Glutamatergic neuron (in vitro differentiated cells): Measurements from ENCODE around the gene TSPAN9. TPM values are rescaled to one million over a fixed set of nuclear protein-coding genes. Genes with fewer than 3 reads are reported as not detected.

Experiments used
- DNase-seq: peaks from one replicate; pipeline ENCODE4 v3.0.0; 2022
- H3K27ac Mint-ChIP-seq: one replicate; pipeline ENCODE4 v1.8.0; 2020; ENCODE audit warnings: mild to moderate bottlenecking, mixed read lengths, inconsistent platforms; ENCODE audit not compliant: unreplicated experiment
- H3K27me3 Mint-ChIP-seq: one replicate; pipeline ENCODE4 v1.8.0; 2020; ENCODE audit warnings: mild to moderate bottlenecking, moderate library complexity, mixed read lengths, inconsistent platforms; ENCODE audit not compliant: unreplicated experiment
- H3K36me3 Mint-ChIP-seq: one replicate; pipeline ENCODE4 v1.8.0; 2020; ENCODE audit warnings: mild to moderate bottlenecking, mixed read lengths, inconsistent platforms; ENCODE audit not compliant: unreplicated experiment
- H3K4me1 Mint-ChIP-seq: one replicate; pipeline ENCODE4 v1.8.0; 2020; ENCODE audit warnings: mild to moderate bottlenecking, low read depth, mixed read lengths, inconsistent platforms; ENCODE audit not compliant: unreplicated experiment
- H3K4me3 Mint-ChIP-seq: one replicate; pipeline ENCODE4 v1.8.0; 2020; ENCODE audit warnings: mild to moderate bottlenecking, mixed read lengths, inconsistent platforms; ENCODE audit not compliant: unreplicated experiment
- H3K9me3 Mint-ChIP-seq: one replicate; pipeline ENCODE4 v1.8.0; 2020; ENCODE audit warnings: mild to moderate bottlenecking, moderate library complexity, mixed read lengths, inconsistent platforms; ENCODE audit not compliant: unreplicated experiment
- CTCF ChIP-seq: fragments of 200-600 bp; sonication (generic); IDR thresholded peaks from one replicate; pipeline ENCODE4 v1.5.0; 2021; ENCODE audit not compliant: partially characterized antibody, unreplicated experiment
- total RNA-seq: library from RNA; stranded (reverse); fragmentation: NEBNext Ultra II Directional; extraction: Animal tissue kit (Norgen Biotek cat#: 25700); gene quantifications from one replicate; pipeline ENCODE4 v1.2.1, GENCODE V29; 2021; ENCODE audit not compliant: unreplicated experiment

TSPAN9 gene
- total RNA-seq, 1 donor from 2014 or later: 142 TPM

DNA sequence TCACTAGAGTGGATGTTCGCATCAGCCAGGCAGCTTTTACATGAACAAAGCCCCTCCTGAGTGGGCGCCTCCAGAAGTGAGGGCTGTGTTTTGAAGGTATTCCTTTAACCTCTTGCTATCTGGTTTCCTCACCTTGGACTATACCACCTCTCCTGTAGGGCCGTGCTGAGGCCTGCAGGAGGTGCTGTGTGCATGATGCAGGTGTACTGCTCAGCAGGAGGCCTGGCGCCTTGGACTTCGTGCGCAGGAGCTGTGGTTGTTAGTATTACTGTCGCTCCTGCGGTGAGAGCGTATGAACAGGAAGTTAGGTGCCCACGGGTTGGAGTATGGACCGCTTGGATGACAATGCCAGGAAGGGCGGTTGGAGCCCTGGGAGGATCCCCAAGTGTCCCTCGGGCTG is 130.7 kb downstream of the TSPAN9 start:
- Mint-ChIP-seq H3K27me3 (peaks cover 16% of the 10 kb centered on the region), H3K27ac (no peak overlapping the region), H3K4me3 (no peak overlapping the region), H3K9me3 (peaks cover 17% of the 10 kb centered on the region), H3K36me3 (peaks cover 2% of the 10 kb centered on the region), H3K4me1 (peaks cover 46% of the 10 kb centered on the region)
- no peak for TF ChIP-seq CTCF
- no peak for DNase-seq

GRCh38 chr12:3213188-3213587 is 136.0 kb downstream of the TSPAN9 start:
- Mint-ChIP-seq H3K4me1 (peaks cover 48% of the 10 kb centered on the region), H3K36me3 (no peaks in the 10 kb centered on the region), H3K4me3 (peak overlapping the region; percentile 71), H3K27ac (peak overlapping the region; percentile 92), H3K27me3 (peaks cover 24% of the 10 kb centered on the region), H3K9me3 (peaks cover 22% of the 10 kb centered on the region)
- peak; percentile 66 for DNase-seq
- TF ChIP-seq CTCF: no peak

DNA sequence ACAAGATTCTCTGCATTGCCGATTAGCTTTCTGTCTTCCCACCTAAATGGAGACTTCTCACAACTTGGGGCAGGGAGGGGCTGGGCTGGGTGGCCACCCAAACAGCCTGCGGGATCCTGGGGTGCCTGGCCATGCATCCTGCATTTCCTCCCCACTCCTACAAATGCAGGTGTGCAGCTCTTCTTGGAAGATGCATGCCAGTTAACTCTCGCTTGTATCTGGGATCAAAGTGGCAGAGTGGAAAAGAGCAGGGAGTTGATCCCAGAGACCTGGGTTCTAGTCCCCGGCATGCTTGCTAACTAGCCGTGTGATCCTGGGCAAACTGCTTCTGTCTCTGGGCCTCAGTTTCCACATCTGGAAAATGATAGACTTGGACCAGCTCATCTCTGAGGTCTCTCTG is 136.6 kb downstream of the TSPAN9 start:
- TF ChIP-seq CTCF: no peak
- Mint-ChIP-seq H3K27ac (peak overlapping the region; percentile 92), H3K4me1 (peaks cover 54% of the 10 kb centered on the region), H3K27me3 (peaks cover 24% of the 10 kb centered on the region), H3K9me3 (peaks cover 27% of the 10 kb centered on the region), H3K36me3 (no peaks in the 10 kb centered on the region), H3K4me3 (peak overlapping the region; percentile 71)
- DNase-seq: no peak

DNA sequence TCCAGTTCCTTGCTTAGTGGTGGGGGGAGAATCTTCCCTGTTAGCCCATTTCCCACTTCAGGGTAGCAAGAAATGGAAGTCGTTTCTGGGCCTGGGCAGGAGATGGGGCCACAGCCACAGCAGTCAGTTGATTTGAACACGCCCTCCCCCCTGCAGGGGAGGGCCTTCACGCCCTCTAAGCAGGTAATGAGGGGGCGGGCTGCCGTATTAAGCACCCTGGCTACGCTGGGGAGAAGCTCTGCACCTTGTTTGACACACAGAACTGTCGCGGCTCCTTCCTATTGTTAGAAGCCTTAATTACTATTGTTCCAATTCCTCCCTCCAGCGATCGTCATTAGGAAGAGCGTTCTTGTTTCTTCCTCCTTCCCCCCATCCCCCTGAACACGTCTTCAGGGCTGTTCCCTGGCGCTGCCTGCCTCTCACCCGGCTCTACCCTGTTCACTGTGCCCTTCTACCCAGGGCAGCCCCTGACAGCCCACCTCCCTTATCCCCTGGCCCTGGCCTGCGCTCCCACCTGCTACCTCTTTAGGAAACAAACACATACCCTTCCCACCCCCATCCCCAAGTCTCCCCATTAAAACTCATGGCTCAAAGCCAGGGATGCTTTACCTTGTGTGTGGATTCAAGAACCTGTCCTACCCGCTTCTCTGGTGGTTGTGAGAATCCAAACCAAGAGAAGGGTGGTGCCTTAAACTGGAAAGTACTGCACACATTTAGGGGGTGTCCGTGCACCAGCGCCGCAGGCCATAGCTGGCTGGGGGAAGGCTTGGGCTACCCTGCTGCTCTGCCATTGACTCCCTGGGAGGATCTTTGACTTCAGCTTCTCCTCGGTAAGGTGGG is 137.6 kb downstream of the TSPAN9 start:
- DNase-seq: no peak
- no peaks in the 10 kb centered on the region for H3K36me3 Mint-ChIP-seq
- peaks cover 62% of the 10 kb centered on the region for H3K4me1 Mint-ChIP-seq
- peak overlapping the region; percentile 92 for H3K27ac Mint-ChIP-seq
- no peak for TF ChIP-seq CTCF
- H3K9me3 Mint-ChIP-seq: peaks cover 29% of the 10 kb centered on the region
- H3K4me3 Mint-ChIP-seq: peak overlapping the region; percentile 46
- peaks cover 24% of the 10 kb centered on the region for H3K27me3 Mint-ChIP-seq

- Mint-ChIP-seq H3K4me3 (peak overlapping the region; percentile 46), H3K9me3 (peaks cover 29% of the 10 kb centered on the region), H3K27me3 (peaks cover 24% of the 10 kb centered on the region), H3K27ac (peak overlapping the region; percentile 80), H3K36me3 (no peaks in the 10 kb centered on the region), H3K4me1 (peaks cover 66% of the 10 kb centered on the region)
- DNase-seq: no peak
- no peak for TF ChIP-seq CTCF
Observed at GRCh38 chr12:3215410-3215975, 138.3 kb downstream of the TSPAN9 start.
